ENCODE results near the gene SETDB1.

The SETDB1 gene

GRCh38 chr1:150944856-150945255 lies 18.7 kb downstream of the SETDB1 start:
- DNase-seq, result no peak

GRCh38 chr1:150954708-150955107 lies 28.5 kb downstream of the SETDB1 start:
- no peak for DNase-seq

- DNase-seq, result no peak
These were observed 29.1 kb downstream of the SETDB1 start for GRCh38 chr1:150955280-150955679.

- DNase-seq, result no peak
These were observed 31.5 kb downstream of the SETDB1 start for GRCh38 chr1:150957666-150958065.

GRCh38 chr1:150960646-150961045 lies 34.5 kb downstream of the SETDB1 start:
- DNase-seq, result no peak

- peak; percentile 27 for DNase-seq
These were observed 35.6 kb downstream of the SETDB1 start for GRCh38 chr1:150961756-150962155.

- no peak for DNase-seq
These were observed 37.4 kb downstream of the SETDB1 start for GRCh38 chr1:150963321-150964163.

- DNase-seq, result no peak
These were observed 38.0 kb downstream of the SETDB1 start for GRCh38 chr1:150964164-150964489.

- no peak for DNase-seq
These were observed 39.4 kb downstream of the SETDB1 start for GRCh38 chr1:150965605-150966004.

- DNase-seq, result no peak
These were observed 39.8 kb downstream of the SETDB1 start for GRCh38 chr1:150966011-150966410.

GRCh38 chr1:150967936-150968335 lies 41.8 kb downstream of the SETDB1 start:
- DNase-seq, result no peak

- no peak for DNase-seq
These were observed 42.3 kb downstream of the SETDB1 start for GRCh38 chr1:150968491-150968890.

GRCh38 chr1:150969626-150970025 lies 43.5 kb downstream of the SETDB1 start:
- DNase-seq, result no peak

GRCh38 chr1:150970808-150971582 lies 44.8 kb downstream of the SETDB1 start:
- DNase-seq, result no peak

- no peak for DNase-seq
These were observed 45.6 kb downstream of the SETDB1 start for GRCh38 chr1:150971583-150972416.

GRCh38 chr1:150972417-150972940 lies 46.3 kb downstream of the SETDB1 start:
- no peak for DNase-seq

GRCh38 chr1:150973258-150973835 lies 47.2 kb downstream of the SETDB1 start:
- DNase-seq, result peak; percentile 73

- peak; percentile 79 for DNase-seq
These were observed 47.8 kb downstream of the SETDB1 start for GRCh38 chr1:150973836-150974579.

GRCh38 chr1:150974580-150975478 lies 48.7 kb downstream of the SETDB1 start, which contains the start of gene CERS2:
Gene CERS2 (minus strand): TSS chr1:150974835. CDS start chr1:150969090, 5,745 bp downstream.
- DNase-seq, result peak; percentile 90

GRCh38 chr1:150976401-150976821 lies 50.2 kb downstream of the SETDB1 start:
- DNase-seq, result no peak
